Mesenchymal stem cell (in vitro differentiated cells and primary cell): ENCODE data around the gene SLC3A2.

Source experiments
- DNase-seq: peaks from one replicate; pipeline ENCODE4 v3.0.0-alpha.2; 2013
- H2AFZ ChIP-seq: one replicate; pipeline ENCODE4 v1.6.1; 2013; ENCODE audit warnings: low read depth, mild to moderate bottlenecking, control low read depth, inconsistent platforms, low read length, moderate library complexity
- H2AK5ac ChIP-seq: 2 replicates; pipeline ENCODE4 v1.6.1; 2013; ENCODE audit warnings: low read length, moderate library complexity, mild to moderate bottlenecking, inconsistent platforms; ENCODE audit not compliant: severe bottlenecking
- H2BK120ac ChIP-seq: one replicate; pipeline ENCODE4 v1.6.1; 2013; ENCODE audit warnings: low read depth, mild to moderate bottlenecking, inconsistent platforms, low read length, moderate library complexity
- H2BK12ac ChIP-seq, 2 experiments: one replicate each; pipeline ENCODE4 v1.6.1; 2013; ENCODE audit warnings: inconsistent platforms in 2 of 2, low read length in 2 of 2, mild to moderate bottlenecking in 2 of 2, moderate library complexity in 2 of 2, control low read depth in 1 of 2
- H2BK15ac ChIP-seq: one replicate; pipeline ENCODE4 v1.6.1; 2013; ENCODE audit warnings: mild to moderate bottlenecking, low read depth, inconsistent platforms; ENCODE audit not compliant: poor library complexity, severe bottlenecking
- H2BK5ac ChIP-seq: 2 replicates; pipeline ENCODE4 v1.6.1; 2013; ENCODE audit warnings: low read depth, mild to moderate bottlenecking, low read length, control low read depth, inconsistent platforms; ENCODE audit not compliant: poor library complexity, severe bottlenecking
- H3K14ac ChIP-seq, 2 experiments: one replicate each; pipeline ENCODE4 v1.6.1; 2013; ENCODE audit warnings: inconsistent platforms in 2 of 2, low read length in 2 of 2, control low read depth in 1 of 2, mild to moderate bottlenecking in 1 of 2, moderate library complexity in 1 of 2
- H3K18ac ChIP-seq, 2 experiments: one replicate each; pipeline ENCODE4 v1.6.1; 2013; ENCODE audit warnings: inconsistent platforms in 2 of 2, low read length in 2 of 2, control low read depth in 1 of 2, low read depth in 1 of 2, mild to moderate bottlenecking in 1 of 2
- H3K23ac ChIP-seq, 2 experiments: one replicate each; pipeline ENCODE4 v1.6.1; 2013; ENCODE audit warnings: inconsistent platforms in 2 of 2, low read length in 2 of 2, mild to moderate bottlenecking in 2 of 2, moderate library complexity in 2 of 2, control low read depth in 1 of 2
- H3K27ac ChIP-seq: 2 replicates; pipeline ENCODE4 v1.5.1; 2013; ENCODE audit warnings: mild to moderate bottlenecking, moderate library complexity, low read length, control low read depth, inconsistent platforms; ENCODE audit not compliant: poor library complexity, severe bottlenecking
- H3K27me3 ChIP-seq, 2 experiments: 2 replicates each; pipeline versions ENCODE4 v1.6.1 to v1.7.0; 2013; ENCODE audit warnings: low read length in 2 of 2, mild to moderate bottlenecking in 2 of 2, moderate library complexity in 2 of 2, control low read depth in 1 of 2, inconsistent platforms in 1 of 2; ENCODE audit not compliant: control insufficient read depth in 1 of 2, insufficient read depth in 1 of 2
- H3K36me3 ChIP-seq, 2 experiments: 2 replicates each; pipeline versions ENCODE4 v1.6.1 to v1.7.0; 2013; ENCODE audit warnings: low read length in 2 of 2, control low read depth in 1 of 2, inconsistent platforms in 1 of 2, low read depth in 1 of 2, mild to moderate bottlenecking in 1 of 2; ENCODE audit not compliant: insufficient read depth in 2 of 2, control insufficient read depth in 1 of 2
- H3K4ac ChIP-seq, 2 experiments: one replicate each; pipeline ENCODE4 v1.6.1; 2013; ENCODE audit warnings: inconsistent platforms in 2 of 2, low read length in 2 of 2, mild to moderate bottlenecking in 2 of 2, moderate library complexity in 2 of 2, control low read depth in 1 of 2, low read depth in 1 of 2
- H3K4me1 ChIP-seq: 2 replicates; pipeline ENCODE4 v1.6.1; 2013; ENCODE audit warnings: low read depth, low read length, control low read depth; ENCODE audit not compliant: control insufficient read depth, insufficient read depth
- H3K4me2 ChIP-seq: 2 replicates; pipeline ENCODE4 v1.6.1; 2013; ENCODE audit warnings: low read length, mild to moderate bottlenecking, inconsistent platforms; ENCODE audit not compliant: poor library complexity, severe bottlenecking
- H3K4me3 ChIP-seq, 2 experiments: 2 replicates each; pipeline versions ENCODE4 v1.5.1 to v1.7.0; 2013; ENCODE audit warnings: low read length in 2 of 2, mild to moderate bottlenecking in 2 of 2, control low read depth in 1 of 2, low read depth in 1 of 2; ENCODE audit not compliant: insufficient read depth in 1 of 2
- H3K79me1 ChIP-seq: replicated peaks from 2 replicates; pipeline ENCODE4 v1.6.1; 2013; ENCODE audit warnings: mild to moderate bottlenecking, control low read depth, low read length, inconsistent platforms; ENCODE audit not compliant: poor library complexity, severe bottlenecking
- H3K9ac ChIP-seq: 2 replicates; pipeline ENCODE4 v1.7.0; 2013; ENCODE audit warnings: mild to moderate bottlenecking, low read length, moderate library complexity
- H3K9me3 ChIP-seq: 2 replicates; pipeline ENCODE4 v1.7.0; 2013; ENCODE audit warnings: mild to moderate bottlenecking, low read length; ENCODE audit not compliant: control insufficient read depth
- H4K8ac ChIP-seq: one replicate; pipeline ENCODE4 v1.6.1; 2013; ENCODE audit warnings: inconsistent platforms, mild to moderate bottlenecking, low read length, moderate library complexity
- H4K91ac ChIP-seq: one replicate; pipeline ENCODE4 v1.6.1; 2013; ENCODE audit warnings: mild to moderate bottlenecking, low read length, inconsistent platforms
- WGBS: methylation state at CpG from one replicate; pipeline ENCODE4 v1.1.7; 2013; ENCODE audit warnings: mixed read lengths; 5-methylcytosine and 5-hydroxymethylcytosine counted together

SLC3A2 gene

DNA sequence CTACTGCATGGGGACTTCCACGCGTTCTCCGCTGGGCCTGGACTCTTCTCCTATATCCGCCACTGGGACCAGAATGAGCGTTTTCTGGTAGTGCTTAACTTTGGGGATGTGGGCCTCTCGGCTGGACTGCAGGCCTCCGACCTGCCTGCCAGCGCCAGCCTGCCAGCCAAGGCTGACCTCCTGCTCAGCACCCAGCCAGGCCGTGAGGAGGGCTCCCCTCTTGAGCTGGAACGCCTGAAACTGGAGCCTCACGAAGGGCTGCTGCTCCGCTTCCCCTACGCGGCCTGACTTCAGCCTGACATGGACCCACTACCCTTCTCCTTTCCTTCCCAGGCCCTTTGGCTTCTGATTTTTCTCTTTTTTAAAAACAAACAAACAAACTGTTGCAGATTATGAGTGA is 7.7 kb downstream of the SLC3A2 start:
- Histone ChIP-seq H3K18ac (no peak overlapping the region), H3K27me3 (no peaks in the 10 kb centered on the region), H2AFZ (no peak overlapping the region), H2BK5ac (no peak overlapping the region), H3K79me1 (peaks cover 22% of the 10 kb centered on the region), H2BK12ac (no peak overlapping the region), H3K4me2 (no peak overlapping the region), H2BK120ac (no peak overlapping the region), H4K8ac (no peak overlapping the region), H2BK15ac (no peak overlapping the region), H3K4ac (no peak overlapping the region), H3K27ac (no peak overlapping the region), H3K9ac (no peak overlapping the region), H3K4me1 (peaks cover 20% of the 10 kb centered on the region), H3K9me3 (no peaks in the 10 kb centered on the region), H3K14ac (no peak overlapping the region), H3K4me3 (no peak overlapping the region), H3K23ac (no peak overlapping the region), H2AK5ac (no peak overlapping the region), H3K36me3 (peaks cover 56 to 68% of the 10 kb centered on the region in 2 experiments), H4K91ac (no peak overlapping the region)
- DNase-seq, result no peak
- WGBS, result 95% methylated on average over 14 of the region's 14 CpGs

- H3K14ac ChIP-seq, result no peak overlapping the region
- H3K27ac ChIP-seq, result peak overlapping the region; percentile 15
- peaks cover 50 to 61% of the 10 kb centered on the region in 2 experiments for H3K36me3 ChIP-seq
- no peak overlapping the region for H2BK12ac ChIP-seq
- H2BK5ac ChIP-seq, result no peak overlapping the region
- 70% methylated on average over 2 of the region's 2 CpGs for WGBS
- no peak overlapping the region for H4K91ac ChIP-seq
- no peak overlapping the region for H2BK120ac ChIP-seq
- no peak overlapping the region for H3K4ac ChIP-seq
- peaks cover 19% of the 10 kb centered on the region for H3K4me1 ChIP-seq
- H3K27me3 ChIP-seq, result no peaks in the 10 kb centered on the region
- no peak for DNase-seq
- no peak overlapping the region for H3K18ac ChIP-seq
- peak overlapping the region; percentile 38 for H4K8ac ChIP-seq
- no peak overlapping the region for H2BK15ac ChIP-seq
- H2AK5ac ChIP-seq, result no peak overlapping the region
- no peak overlapping the region for H3K4me2 ChIP-seq
- H3K4me3 ChIP-seq, result no peak overlapping the region
- H3K79me1 ChIP-seq, result peaks cover 22% of the 10 kb centered on the region
- no peaks in the 10 kb centered on the region for H3K9me3 ChIP-seq
- H3K23ac ChIP-seq, result no peak overlapping the region
- H2AFZ ChIP-seq, result no peak overlapping the region
- H3K9ac ChIP-seq, result no peak overlapping the region
Measured at GRCh38 chr11:62889126-62889483, 8.4 kb downstream of the SLC3A2 start.

DNA sequence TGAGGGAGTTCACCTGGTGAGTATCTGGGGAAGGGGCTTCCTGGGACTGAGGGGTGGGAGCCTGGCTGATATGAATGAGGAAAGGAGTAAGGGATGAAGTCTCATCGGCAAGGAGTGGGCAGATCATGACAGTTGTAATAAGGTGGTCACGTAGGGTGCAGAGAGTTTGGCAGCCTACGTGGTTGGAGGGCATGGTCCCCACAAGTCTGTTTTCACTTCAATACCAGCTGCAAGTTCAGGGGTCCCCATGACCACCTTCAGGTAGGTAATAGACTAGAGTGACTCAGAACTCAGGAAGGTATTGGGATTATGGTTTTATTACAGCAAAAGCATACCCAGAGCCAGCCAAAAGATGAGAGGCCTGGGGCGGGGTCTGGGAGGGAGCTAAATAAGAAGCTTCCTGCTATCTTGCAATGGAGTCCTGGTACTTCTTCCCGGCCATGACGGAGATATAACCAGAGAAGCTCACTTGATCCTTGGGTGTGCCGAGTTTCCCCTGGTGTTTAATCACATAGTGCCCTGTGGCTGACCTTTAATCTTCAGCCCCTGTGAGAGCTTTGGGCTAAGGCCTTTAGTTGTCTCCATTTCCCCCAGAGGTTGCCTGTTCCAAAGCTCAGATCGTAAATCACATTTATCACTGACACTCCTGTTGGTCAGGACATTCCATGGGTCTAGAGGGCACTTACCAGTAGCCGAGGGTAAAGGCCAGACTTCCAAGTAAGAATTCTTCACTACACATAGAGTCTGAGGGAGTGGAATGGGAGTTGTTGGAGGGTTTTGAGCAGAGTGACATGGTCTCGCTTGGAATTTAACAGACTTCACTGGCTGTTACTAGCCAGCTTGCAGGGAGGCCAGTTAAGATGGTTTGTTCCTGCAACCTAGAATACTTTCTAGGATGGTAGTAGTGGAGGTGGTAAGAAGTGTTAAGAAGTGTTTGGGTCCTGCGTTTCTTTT is 9.1 kb downstream of the SLC3A2 start:
- Histone ChIP-seq H2AK5ac (peak overlapping the region; percentile 24), H2AFZ (no peak overlapping the region), H3K27ac (peak overlapping the region; percentile 9), H3K23ac (no peak overlapping the region), H3K36me3 (peaks cover 44 to 54% of the 10 kb centered on the region in 2 experiments), H4K91ac (no peak overlapping the region), H3K4me2 (no peak overlapping the region), H2BK15ac (no peak overlapping the region), H3K4ac (no peak overlapping the region), H3K14ac (no peak overlapping the region), H3K27me3 (no peaks in the 10 kb centered on the region), H4K8ac (peak overlapping the region; percentile 38), H2BK120ac (no peak overlapping the region), H3K4me3 (no peak overlapping the region), H3K79me1 (peaks cover 22% of the 10 kb centered on the region), H3K18ac (no peak overlapping the region), H3K9ac (peak overlapping the region; percentile 16), H2BK5ac (no peak overlapping the region), H2BK12ac (no peak overlapping the region), H3K9me3 (no peaks in the 10 kb centered on the region), H3K4me1 (peaks cover 18% of the 10 kb centered on the region)
- DNase-seq, result peak; percentile 68
- WGBS, result 44% methylated on average over 10 of the region's 11 CpGs

- Histone ChIP-seq H3K4me1 (peaks cover 11% of the 10 kb centered on the region), H2BK15ac (no peak overlapping the region), H3K27ac (no peak overlapping the region), H2BK12ac (no peak overlapping the region), H3K14ac (no peak overlapping the region), H3K79me1 (peaks cover 8% of the 10 kb centered on the region), H4K8ac (no peak overlapping the region), H2AK5ac (no peak overlapping the region), H3K4me2 (no peak overlapping the region), H3K18ac (no peak overlapping the region), H3K4ac (no peak overlapping the region), H2AFZ (no peak overlapping the region), H4K91ac (no peak overlapping the region), H3K23ac (no peak overlapping the region), H3K4me3 (no peak overlapping the region), H3K27me3 (peaks cover 0 to 4% of the 10 kb centered on the region in 2 experiments), H3K9ac (no peak overlapping the region), H3K36me3 (peaks cover 21 to 29% of the 10 kb centered on the region in 2 experiments), H3K9me3 (no peaks in the 10 kb centered on the region), H2BK5ac (no peak overlapping the region), H2BK120ac (no peak overlapping the region)
- WGBS, result 93% methylated on average over 9 of the region's 10 CpGs
- DNase-seq, result no peak
Measured at GRCh38 chr11:62892077-62892922, 11.6 kb downstream of the SLC3A2 start.
